IMR-90 (cell line): ENCODE data around the gene BAZ2A. TPM values are rescaled to one million over a fixed set of nuclear protein-coding genes. Genes with fewer than 3 reads are reported as not detected.

ENCODE experiments used
- ATAC-seq: fragments of 200-7000 bp; cut with Tn5 transposase; 2 replicates; pipeline ENCODE4 v1.9.1; 2020; ENCODE audit warnings: low read depth, mild to moderate bottlenecking, moderate library complexity
- BruUV-seq: library from RNA; stranded (reverse); fragments of 400-500 nt; replicated peaks from 2 replicates; lab custom pipeline; 2021; lab: Mats Ljungman, UMichigan
- CTCF ChIA-PET: fragments of 300-600 bp; formaldehyde crosslinking; extraction: SDS; loops from one replicate; lab custom pipeline; 2021; ENCODE audit warnings: antibody characterized with exemption; lab: Yijun Ruan, JAX
- POLR2A ChIA-PET: fragments of 300-600 bp; sonication (Branson Sonifier 250); formaldehyde crosslinking; loops from one replicate; lab custom pipeline; 2022; ENCODE audit warnings: antibody characterized with exemption; ENCODE audit not compliant: unreplicated experiment; lab: Charles Lee
- DNase-seq: peaks from one replicate; pipeline ENCODE4 v3.0.0; 2013
- H2AFZ ChIP-seq: replicated peaks from 2 replicates; pipeline ENCODE3; 2013; ENCODE audit warnings: low read length, mild to moderate bottlenecking; ENCODE audit not compliant: poor library complexity
- H2AK5ac ChIP-seq: 2 replicates; pipeline ENCODE4 v1.6.1; 2013; ENCODE audit warnings: low read depth, low read length, inconsistent platforms
- H2AK9ac ChIP-seq: replicated peaks from 2 replicates; pipeline ENCODE3; 2013; ENCODE audit warnings: mild to moderate bottlenecking, low read depth, low read length, moderate library complexity; ENCODE audit not compliant: poor library complexity
- H2BK120ac ChIP-seq: 2 replicates; pipeline ENCODE4 v1.6.1; 2013; ENCODE audit warnings: low read depth, low read length, inconsistent platforms
- H2BK15ac ChIP-seq: 3 replicates; pipeline ENCODE4 v1.6.1; 2013; ENCODE audit warnings: low read depth, low read length, inconsistent platforms
- H2BK20ac ChIP-seq: 2 replicates; pipeline ENCODE4 v1.6.1; 2013; ENCODE audit warnings: low read depth, mild to moderate bottlenecking, inconsistent platforms, low read length, moderate library complexity
- H2BK5ac ChIP-seq: 2 replicates; pipeline ENCODE4 v1.6.1; 2013; ENCODE audit warnings: mild to moderate bottlenecking, low read depth, low read length, inconsistent platforms; ENCODE audit not compliant: poor library complexity, severe bottlenecking
- H3K14ac ChIP-seq: replicated peaks from 2 replicates; pipeline ENCODE4 v1.6.1; 2013; ENCODE audit warnings: low read depth, low read length, inconsistent platforms
- H3K18ac ChIP-seq: 2 replicates; pipeline ENCODE4 v1.6.1; 2013; ENCODE audit warnings: low read depth, low read length, control low read depth
- H3K23ac ChIP-seq: 2 replicates; pipeline ENCODE4 v1.6.1; 2013; ENCODE audit warnings: low read depth, low read length, inconsistent platforms
- H3K27ac ChIP-seq: 2 replicates; pipeline ENCODE4 v1.5.1; 2013; ENCODE audit warnings: mild to moderate bottlenecking, control low read depth, low read length; ENCODE audit not compliant: insufficient read depth
- H3K27me3 ChIP-seq: 2 replicates; pipeline ENCODE4 v1.6.1; 2013; ENCODE audit warnings: low read length; ENCODE audit not compliant: control insufficient read depth, insufficient read depth
- H3K36me3 ChIP-seq: 2 replicates; pipeline ENCODE4 v1.6.1; 2013; ENCODE audit warnings: low read length, mixed read lengths; ENCODE audit not compliant: control insufficient read depth, insufficient read depth
- H3K4ac ChIP-seq: 2 replicates; pipeline ENCODE4 v1.6.1; 2013; ENCODE audit warnings: low read depth, low read length, inconsistent platforms
- H3K4me1 ChIP-seq: 2 replicates; pipeline ENCODE4 v1.6.1; 2013; ENCODE audit warnings: low read length, mixed read lengths; ENCODE audit not compliant: control insufficient read depth, insufficient read depth
- H3K4me2 ChIP-seq: 2 replicates; pipeline ENCODE4 v1.6.1; 2013; ENCODE audit warnings: low read depth, mild to moderate bottlenecking, control low read depth, low read length, moderate library complexity
- H3K4me3 ChIP-seq: 2 replicates; pipeline ENCODE4 v1.5.1; 2013; ENCODE audit warnings: low read depth, mild to moderate bottlenecking, control low read depth, low read length, moderate library complexity; ENCODE audit not compliant: insufficient read depth
- H3K56ac ChIP-seq: 2 replicates; pipeline ENCODE4 v1.6.1; 2013; ENCODE audit warnings: low read length, inconsistent platforms; ENCODE audit not compliant: insufficient read depth; ENCODE audit errors: extremely low read depth
- H3K79me1 ChIP-seq, 2 experiments: 2 replicates each; pipeline ENCODE4 v1.6.1; 2013; ENCODE audit warnings: low read length in 2 of 2, inconsistent platforms in 1 of 2, low read depth in 1 of 2
- H3K9ac ChIP-seq: 2 replicates; pipeline ENCODE4 v1.6.1; 2013; ENCODE audit warnings: low read depth, low read length, control low read depth
- H3K9me1 ChIP-seq: 2 replicates; pipeline ENCODE4 v1.6.1; 2013; ENCODE audit warnings: low read length, inconsistent platforms; ENCODE audit not compliant: insufficient read depth
- H3K9me3 ChIP-seq: 2 replicates; pipeline ENCODE4 v1.6.1; 2013; ENCODE audit warnings: low read length; ENCODE audit not compliant: control insufficient read depth, insufficient read depth
- H4K20me1 ChIP-seq: 2 replicates; pipeline ENCODE4 v1.6.1; 2013; ENCODE audit warnings: low read length, inconsistent platforms; ENCODE audit not compliant: insufficient read depth
- H4K5ac ChIP-seq: 2 replicates; pipeline ENCODE4 v1.6.1; 2013; ENCODE audit warnings: mild to moderate bottlenecking, low read depth, low read length, control low read depth
- H4K8ac ChIP-seq, 2 experiments: 2 replicates each; pipeline ENCODE4 v1.6.1; 2013; ENCODE audit warnings: low read depth in 2 of 2, low read length in 2 of 2, control low read depth in 1 of 2, inconsistent platforms in 1 of 2
- H4K91ac ChIP-seq: 2 replicates; pipeline ENCODE4 v1.6.1; 2013; ENCODE audit warnings: low read depth, low read length, inconsistent platforms; ENCODE audit not compliant: insufficient read depth
- CTCF ChIP-seq: conservative IDR thresholded peaks from 2 replicates; pipeline ENCODE4 v1.5.1; 2012; ENCODE audit warnings: mild to moderate bottlenecking, low read depth, low read length, improper control_type of control experiment
- MAZ ChIP-seq: IDR thresholded peaks from 2 replicates; pipeline ENCODE4 v1.6.1; 2012; ENCODE audit warnings: low read depth, mild to moderate bottlenecking, low read length, improper control_type of control experiment, moderate library complexity, borderline replicate concordance
- RAD21 ChIP-seq: IDR thresholded peaks from 2 replicates; pipeline ENCODE4 v1.6.1; 2012; ENCODE audit warnings: low read length, improper control_type of control experiment
- RCOR1 ChIP-seq: IDR thresholded peaks from 2 replicates; pipeline ENCODE4 v1.6.1; 2012; ENCODE audit warnings: mild to moderate bottlenecking, low read length, improper control_type of control experiment; ENCODE audit not compliant: insufficient replicate concordance
- RFX5 ChIP-seq: IDR thresholded peaks from 2 replicates; pipeline ENCODE4 v1.8.0; 2012; ENCODE audit warnings: low read depth, mild to moderate bottlenecking, low read length, moderate library complexity
- SMC3 ChIP-seq: fragments of 150-350 bp; IDR thresholded peaks from 2 replicates; pipeline ENCODE4 v1.6.1; 2016; ENCODE audit warnings: low read depth, mild to moderate bottlenecking, antibody characterized with exemption, low read length, moderate library complexity
- WGBS, 2 experiments: methylation state at CpG; one replicate each; pipeline versions ENCODE4 v1.1.5 to v1.1.7; 2013; ENCODE audit warnings: missing lambda C conversion rate in 2 of 2; ENCODE audit not compliant: insufficient read length in 1 of 2; ENCODE audit errors: extremely low coverage in 2 of 2; 5-methylcytosine and 5-hydroxymethylcytosine counted together
- dilution Hi-C: fragments of 300-500 bp; cut with HindIII; formaldehyde crosslinking; loops from one replicate; pipeline ENCODE4 v1.14.3; 2018; ENCODE audit warnings: low sequenced_read_pairs; ENCODE audit not compliant: unreplicated experiment
- in situ Hi-C: fragments of 300-500 bp; cut with MboI; formaldehyde crosslinking; loops from 3 replicates; pipeline ENCODE4 v1.14.3; 2019; ENCODE audit warnings: low sequenced_read_pairs, inconsistent platforms, mixed read lengths
- intact Hi-C: fragments of 100-400 bp; cut with micrococcal nuclease; formaldehyde crosslinking; loops from 2 replicates; pipeline ENCODE4 v1.10.0; 2022
- polyA plus RNA-seq, 3 experiments: library from polyadenylated mRNA; depleted of rRNA; stranded (reverse); fragments of >200 nt; gene quantifications; 2 replicates each; pipeline ENCODE4 v1.2.3, GENCODE V29; 2012; ENCODE audit warnings: low replicate concordance in 1 of 3
- total RNA-seq: library from RNA; depleted of rRNA; stranded (reverse); fragments of >200 nt; gene quantifications from 2 replicates; pipeline ENCODE4 v1.2.3, GENCODE V29; 2012

BAZ2A gene
- total and polyA plus RNA-seq, 2 of the 4 experiments (the other 2 are of a cell fraction), result 15.4 to 42.8 TPM

- peak overlapping the region; percentile 84 for H3K27ac ChIP-seq
- peak overlapping the region; percentile 93 for H4K91ac ChIP-seq
- intact Hi-C loops, result loop anchor here (5.0 kb wide), 1 partner anchor 38 kb away; no protein-coding TSS in a partner anchor
- no TSS peak for BruUV-seq
- peak overlapping the region; percentile 96 for H2AFZ ChIP-seq
- H3K9me1 ChIP-seq, result peaks cover 19% of the 10 kb centered on the region
- ATAC-seq, result peak; percentile 30
- H2BK15ac ChIP-seq, result peak overlapping the region; percentile 72; the same call in 2 of the 3 replicates
- H3K4ac ChIP-seq, result peak overlapping the region; percentile 95
- H3K27me3 ChIP-seq, result no peaks in the 10 kb centered on the region
- peak overlapping the region; percentile 69 for H3K4me3 ChIP-seq
- 2% methylated on average over 11 of the region's 47 CpGs; no CpG with 5 or more reads in 1 of the 2 experiments for WGBS, 2 experiments
- H3K9ac ChIP-seq, result peak overlapping the region; percentile 90
- peaks cover 51% of the 10 kb centered on the region for H4K20me1 ChIP-seq
- peak overlapping the region; percentile 87 for H2BK5ac ChIP-seq
- H2AK5ac ChIP-seq, result peak overlapping the region; percentile 98
- peak overlapping the region; percentile 44 for H2BK20ac ChIP-seq
- TF ChIP-seq RCOR1, result no peak
- TF ChIP-seq CTCF, result peak; percentile 60
- TF ChIP-seq MAZ, result peak; percentile 52
- TF ChIP-seq RFX5, result no peak
- peak; percentile 49 for TF ChIP-seq RAD21
- peak; percentile 29; the same call in 1 of the 2 replicates for TF ChIP-seq SMC3
- H3K36me3 ChIP-seq, result peaks cover 20% of the 10 kb centered on the region
- H3K79me1 ChIP-seq, result peaks cover 19 to 59% of the 10 kb centered on the region in 2 experiments
- no peaks in the 10 kb centered on the region for H3K9me3 ChIP-seq
- in situ Hi-C loops, result loop anchor here (10.0 kb wide), 1 partner anchor 370 kb away; the partner anchor contains the start of gene ZBTB39
- peak overlapping the region; percentile 91 for H3K14ac ChIP-seq
- peak overlapping the region; percentile 100 for H2AK9ac ChIP-seq
- H3K18ac ChIP-seq, result peak overlapping the region; percentile 53
- H3K4me2 ChIP-seq, result peak overlapping the region; percentile 94
- H3K4me1 ChIP-seq, result peaks cover 14% of the 10 kb centered on the region
- CTCF ChIA-PET, result interaction anchor here (0.6 to 2.5 kb wide), 4 partner anchors 14 to 121 kb away, joined by 3 to 27 read pairs (median 6); partner anchors contain the start of gene RBMS2
- peak overlapping the region; percentile 98 for H3K23ac ChIP-seq
- H2BK120ac ChIP-seq, result peak overlapping the region; percentile 67
- POLR2A ChIA-PET, result interaction anchor here (1.0 to 1.1 kb wide), 2 partner anchors 53 to 90 kb away, joined by 3 to 4 read pairs; partner anchors contain the start of gene PTGES3
- H3K56ac ChIP-seq, result peak overlapping the region; percentile 81
- H4K5ac ChIP-seq, result peak overlapping the region; percentile 74
- dilution Hi-C loops, result no loop called here
- DNase-seq, result peak; percentile 84
- H4K8ac ChIP-seq, result peak overlapping the region; percentile 69 to 83
Observed at GRCh38 chr12:56634837-56635791, 5.0 kb upstream of the BAZ2A start.
